WTC11 (cell line): Measurements from ENCODE around the gene UBXN10. TPM values are rescaled to one million over a fixed set of nuclear protein-coding genes. Genes with fewer than 3 reads are reported as not detected.

ENCODE experiments used
- ATAC-seq: fragments of 200-7000 bp; cut with Tn5 transposase; 2 replicates; pipeline ENCODE4 v1.10.0; 2021; ENCODE audit warnings: mild to moderate bottlenecking, moderate library complexity
- CTCF ChIA-PET: fragments of 300-600 bp; sonication (Branson Sonifier 250); formaldehyde crosslinking; loops from one replicate; lab custom pipeline; 2021; ENCODE audit warnings: antibody characterized with exemption; lab: Charles Lee
- POLR2A ChIA-PET: fragments of 350-600 bp; sonication (Branson Sonifier 250); formaldehyde crosslinking; loops from one replicate; lab custom pipeline; 2021; ENCODE audit warnings: antibody characterized with exemption; lab: Charles Lee
- DNase-seq: peaks from one replicate; pipeline ENCODE4 v3.0.0; 2021; ENCODE audit warnings: low spot score
- H3K27ac Mint-ChIP-seq: 2 replicates; pipeline ENCODE4 v1.8.0; 2021; ENCODE audit warnings: mixed read lengths
- H3K27me3 Mint-ChIP-seq: 2 replicates; pipeline ENCODE4 v1.8.0; 2021; ENCODE audit warnings: low read depth, mild to moderate bottlenecking, moderate library complexity, mixed read lengths
- H3K36me3 Mint-ChIP-seq: 2 replicates; pipeline ENCODE4 v1.8.0; 2021; ENCODE audit warnings: mixed read lengths
- H3K4me1 Mint-ChIP-seq: 2 replicates; pipeline ENCODE4 v1.8.0; 2022; ENCODE audit warnings: mixed read lengths
- H3K4me3 Mint-ChIP-seq: 2 replicates; pipeline ENCODE4 v1.8.0; 2021; ENCODE audit warnings: mild to moderate bottlenecking, moderate library complexity, mixed read lengths
- H3K9me3 Mint-ChIP-seq: 2 replicates; pipeline ENCODE4 v1.8.0; 2021; ENCODE audit warnings: mixed read lengths
- CREB1 ChIP-seq: sonication (generic); formaldehyde crosslinking; IDR thresholded peaks from 2 replicates; pipeline ENCODE4 v1.8.0; 2023; ENCODE audit warnings: mild to moderate bottlenecking, missing genetic modification reagents
- E2F1 ChIP-seq: sonication (generic); formaldehyde crosslinking; IDR thresholded peaks from 2 replicates; pipeline ENCODE4 v1.8.0; 2022; ENCODE audit warnings: mild to moderate bottlenecking, missing genetic modification reagents
- EMX1 ChIP-seq: fragments of 250-450 bp; sonication (Bioruptor Pico); IDR thresholded peaks from 2 replicates; pipeline ENCODE4 v1.8.0; 2021; ENCODE audit warnings: mild to moderate bottlenecking
- ETV6 ChIP-seq: sonication (generic); formaldehyde crosslinking; IDR thresholded peaks from 2 replicates; pipeline ENCODE4 v1.8.1; 2022; ENCODE audit warnings: mild to moderate bottlenecking, missing genetic modification reagents
- FOXJ3 ChIP-seq: sonication (generic); formaldehyde crosslinking; IDR thresholded peaks from 2 replicates; pipeline ENCODE4 v1.9.0; 2021; ENCODE audit warnings: missing genetic modification reagents, mild to moderate bottlenecking, borderline replicate concordance
- FOXK1 ChIP-seq: sonication (generic); formaldehyde crosslinking; IDR thresholded peaks from 2 replicates; pipeline ENCODE4 v1.8.0; 2022; ENCODE audit warnings: mild to moderate bottlenecking, moderate library complexity, missing genetic modification reagents
- FOXP1 ChIP-seq: sonication (generic); formaldehyde crosslinking; IDR thresholded peaks from 2 replicates; pipeline ENCODE4 v1.8.0; 2022; ENCODE audit warnings: missing genetic modification reagents, mild to moderate bottlenecking, moderate library complexity, borderline replicate concordance
- GRHL2 ChIP-seq: fragments of 250-450 bp; sonication (Bioruptor Pico); IDR thresholded peaks from 2 replicates; pipeline ENCODE4 v1.8.0; 2022; ENCODE audit warnings: mild to moderate bottlenecking, moderate library complexity; ENCODE audit not compliant: insufficient replicate concordance, severe bottlenecking
- IRF1 ChIP-seq: sonication (generic); formaldehyde crosslinking; IDR thresholded peaks from 2 replicates; pipeline ENCODE4 v1.8.0; 2023; ENCODE audit warnings: missing genetic modification reagents
- IRF2 ChIP-seq: sonication (generic); formaldehyde crosslinking; IDR thresholded peaks from 2 replicates; pipeline ENCODE4 v1.8.0; 2022; ENCODE audit warnings: low read depth, missing genetic modification reagents, borderline replicate concordance
- MAX ChIP-seq: sonication (generic); formaldehyde crosslinking; IDR thresholded peaks from 2 replicates; pipeline ENCODE4 v1.8.0; 2022; ENCODE audit warnings: mild to moderate bottlenecking, missing genetic modification reagents
- MXD4 ChIP-seq: fragments of 250-450 bp; sonication (Bioruptor Pico); IDR thresholded peaks from 2 replicates; pipeline ENCODE4 v1.8.0; 2021; ENCODE audit warnings: mild to moderate bottlenecking, moderate library complexity, borderline replicate concordance
- MYBL2 ChIP-seq: sonication (generic); formaldehyde crosslinking; IDR thresholded peaks from 2 replicates; pipeline ENCODE4 v1.8.1; 2023; ENCODE audit warnings: mild to moderate bottlenecking, moderate library complexity, missing genetic modification reagents
- NR3C1 ChIP-seq: sonication (generic); formaldehyde crosslinking; conservative IDR thresholded peaks from 2 replicates; pipeline ENCODE4 v1.8.1; 2023; ENCODE audit warnings: low read depth, mild to moderate bottlenecking, missing genetic modification reagents
- OVOL2 ChIP-seq: fragments of 250-450 bp; sonication (Bioruptor Pico); IDR thresholded peaks from 2 replicates; pipeline ENCODE4 v1.9.0; 2021; ENCODE audit warnings: mild to moderate bottlenecking, borderline replicate concordance
- PREB ChIP-seq: sonication (generic); formaldehyde crosslinking; IDR thresholded peaks from 2 replicates; pipeline ENCODE4 v1.8.1; 2022; ENCODE audit warnings: mild to moderate bottlenecking, missing genetic modification reagents, moderate library complexity, borderline replicate concordance
- PRRX2 ChIP-seq: fragments of 250-450 bp; sonication (Bioruptor Pico); IDR thresholded peaks from 2 replicates; pipeline ENCODE4 v1.8.0; 2021; ENCODE audit warnings: mild to moderate bottlenecking
- RELA ChIP-seq: sonication (generic); formaldehyde crosslinking; IDR thresholded peaks from 2 replicates; pipeline ENCODE4 v1.8.1; 2022; ENCODE audit warnings: missing genetic modification reagents, mild to moderate bottlenecking, borderline replicate concordance
- RORB ChIP-seq: fragments of 250-450 bp; sonication (Bioruptor Pico); IDR thresholded peaks from 2 replicates; pipeline ENCODE4 v1.9.0; 2021; ENCODE audit warnings: mild to moderate bottlenecking
- SMAD3 ChIP-seq: sonication (generic); formaldehyde crosslinking; IDR thresholded peaks from 2 replicates; pipeline ENCODE4 v1.8.0; 2022; ENCODE audit warnings: missing genetic modification reagents, mild to moderate bottlenecking, borderline replicate concordance
- SOX15 ChIP-seq: fragments of 250-450 bp; sonication (Bioruptor Pico); IDR thresholded peaks from 2 replicates; pipeline ENCODE4 v1.9.0; 2021; ENCODE audit warnings: mild to moderate bottlenecking
- TEAD1 ChIP-seq: sonication (generic); formaldehyde crosslinking; IDR thresholded peaks from 2 replicates; pipeline ENCODE4 v1.8.0; 2022; ENCODE audit warnings: mild to moderate bottlenecking, missing genetic modification reagents
- USF1 ChIP-seq: sonication (generic); formaldehyde crosslinking; IDR thresholded peaks from 2 replicates; pipeline ENCODE4 v1.8.0; 2022; ENCODE audit warnings: mild to moderate bottlenecking, missing genetic modification reagents
- USF2 ChIP-seq: sonication (generic); formaldehyde crosslinking; IDR thresholded peaks from 2 replicates; pipeline ENCODE4 v1.8.1; 2023; ENCODE audit warnings: mild to moderate bottlenecking, missing genetic modification reagents, moderate library complexity
- ZMAT4 ChIP-seq: fragments of 250-450 bp; sonication (Bioruptor Pico); IDR thresholded peaks from 2 replicates; pipeline ENCODE4 v1.9.0; 2021; ENCODE audit warnings: mild to moderate bottlenecking
- ZNF138 ChIP-seq: sonication (generic); formaldehyde crosslinking; conservative IDR thresholded peaks from 2 replicates; pipeline ENCODE4 v1.8.1; 2022; ENCODE audit warnings: mild to moderate bottlenecking, moderate library complexity, missing genetic modification reagents
- ZNF219 ChIP-seq: sonication (generic); formaldehyde crosslinking; IDR thresholded peaks from 2 replicates; pipeline ENCODE4 v1.8.0; 2023; ENCODE audit warnings: missing genetic modification reagents, mild to moderate bottlenecking, borderline replicate concordance
- ZNF416 ChIP-seq: fragments of 250-450 bp; sonication (Bioruptor Pico); IDR thresholded peaks from 2 replicates; pipeline ENCODE4 v1.9.0; 2021; ENCODE audit warnings: mild to moderate bottlenecking, inconsistent platforms
- ZNF423 ChIP-seq: fragments of 250-450 bp; sonication (Bioruptor Pico); IDR thresholded peaks from 2 replicates; pipeline ENCODE4 v2.1.2; 2022; ENCODE audit warnings: mild to moderate bottlenecking, moderate library complexity
- total RNA-seq: library from RNA; stranded (reverse); gene quantifications from 3 replicates; pipeline ENCODE4 v1.2.3, GENCODE V29; 2021

The UBXN10 gene
- total RNA-seq, 1 experiment from 2014 or later = 0.52 TPM

- Mint-ChIP-seq H3K4me1 (no peaks in the 10 kb centered on the region), H3K27me3 (0 out of 2 replicates have a peak, but pooled peaks cover 3% of the 10 kb centered on the region), H3K27ac (no peak overlapping the region), H3K4me3 (no peak overlapping the region)
- POLR2A ChIA-PET = no interaction called here
- TF ChIP-seq SMAD3 (CRISPR knock-in tag) (no peak), E2F1 (CRISPR knock-in tag) (no peak), EMX1 (CRISPR knock-in tag) (no peak), TEAD1 (no peak), IRF2 (CRISPR knock-in tag) (no peak), PREB (CRISPR knock-in tag) (no peak), RORB (no peak), ZNF416 (CRISPR knock-in tag) (no peak), OVOL2 (CRISPR knock-in tag) (no peak), MAX (CRISPR knock-in tag) (no peak), USF2 (CRISPR knock-in tag) (no peak), ZNF219 (no peak)
- TF ChIP-seq, all 79 proteins: peak for 0
- ATAC-seq (no peak), DNase-seq (no peak)
- Mint-ChIP-seq H3K9me3 (peaks cover 11% of the 10 kb centered on the region), H3K36me3 (peaks cover 8% of the 10 kb centered on the region)
- CTCF ChIA-PET = no interaction called here
These were observed 47.5 kb upstream of the UBXN10 start for GRCh38 chr1:20138346-20138745.

- H3K36me3 Mint-ChIP-seq = peaks cover 8% of the 10 kb centered on the region
- H3K27me3 Mint-ChIP-seq = 0 out of 2 replicates have a peak, but pooled peaks cover 3% of the 10 kb centered on the region
- no peaks in the 10 kb centered on the region for H3K4me1 Mint-ChIP-seq
- H3K27ac Mint-ChIP-seq = no peak within 1 kb of the TSS
- H3K9me3 Mint-ChIP-seq = peaks cover 11% of the 10 kb centered on the region
- ChIA-PET CTCF (no interaction called here), POLR2A (no interaction called here)
- no peak for DNase-seq
- TF ChIP-seq IRF1 (CRISPR knock-in tag) (no peak), MYBL2 (CRISPR knock-in tag) (no peak), RELA (CRISPR knock-in tag) (no peak), FOXK1 (no peak), GRHL2 (no peak), NR3C1 (CRISPR knock-in tag) (no peak), ZNF138 (no peak), ZNF423 (no peak), ETV6 (no peak), SOX15 (CRISPR knock-in tag) (no peak), ZMAT4 (no peak), MXD4 (CRISPR knock-in tag) (no peak), USF1 (no peak), ZNF416 (CRISPR knock-in tag) (no peak), FOXJ3 (CRISPR knock-in tag) (no peak), FOXP1 (CRISPR knock-in tag) (no peak), PRRX2 (CRISPR knock-in tag) (no peak), CREB1 (CRISPR knock-in tag) (no peak)
- no peak within 1 kb of the TSS for H3K4me3 Mint-ChIP-seq
- no peak for ATAC-seq
These were observed 46.8 kb upstream of the UBXN10 start, which contains the start of gene PLA2G2F for GRCh38 chr1:20138961-20139550. TSS of gene PLA2G2F (plus strand) at chr1:20139323. CDS start at chr1:20139428, 105 bp downstream.
